Measurements from ENCODE around the gene PNMA1. TPM values are rescaled to one million over a fixed set of nuclear protein-coding genes. Genes with fewer than 3 reads are reported as not detected.

The PNMA1 gene
- total RNA-seq, 1 donor from 2014 or later: 32.7 TPM

DNA sequence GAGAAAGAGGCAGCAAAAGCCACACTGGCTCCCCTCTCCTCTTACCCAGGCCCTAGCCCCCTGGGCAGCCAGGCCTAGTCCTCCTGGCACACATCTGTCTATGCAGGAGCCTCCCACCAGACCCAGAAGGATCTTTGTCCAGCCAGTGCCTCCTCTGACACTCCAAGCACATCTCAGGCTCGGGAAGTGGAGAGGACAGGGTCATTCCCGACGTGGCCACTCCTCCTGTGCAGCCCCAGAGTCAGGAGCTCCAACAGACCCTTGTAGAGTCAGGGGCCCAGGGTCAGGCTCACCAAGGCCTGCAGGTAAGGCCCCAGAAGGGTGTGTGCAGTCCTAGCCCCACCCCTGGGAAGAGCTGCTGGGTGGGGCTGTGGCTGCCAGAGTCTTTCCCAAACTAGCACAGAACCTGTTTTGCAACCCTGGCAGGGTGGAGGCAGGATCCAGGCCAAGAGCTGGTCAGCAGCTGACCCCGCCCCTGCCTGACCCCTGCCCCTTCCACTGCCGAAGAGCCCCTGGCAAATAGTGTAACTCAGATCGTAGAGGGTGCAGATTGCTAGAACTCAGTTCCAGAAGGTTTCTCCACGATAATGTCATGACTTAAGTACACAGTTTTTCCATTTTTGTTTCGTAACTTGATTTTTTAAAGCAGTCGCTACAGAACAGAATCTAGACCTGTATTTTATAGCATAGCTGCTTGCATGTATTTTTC is 26.6 kb upstream of the PNMA1 start:
- Mint-ChIP-seq H3K9me3 (ENCODE audit: unreplicated experiment) (no peaks in the 10 kb centered on the region), H3K36me3 (ENCODE audit: low read depth, unreplicated experiment) (peaks cover 14% of the 10 kb centered on the region), H3K4me1 (ENCODE audit: unreplicated experiment) (peaks cover 59% of the 10 kb centered on the region), H3K27ac (ENCODE audit: unreplicated experiment) (peak overlapping the region; percentile 94), H3K27me3 (ENCODE audit: unreplicated experiment) (peaks cover 14% of the 10 kb centered on the region), H3K4me3 (ENCODE audit: unreplicated experiment) (peak overlapping the region; percentile 56)
- TF ChIP-seq, protein P1, sequence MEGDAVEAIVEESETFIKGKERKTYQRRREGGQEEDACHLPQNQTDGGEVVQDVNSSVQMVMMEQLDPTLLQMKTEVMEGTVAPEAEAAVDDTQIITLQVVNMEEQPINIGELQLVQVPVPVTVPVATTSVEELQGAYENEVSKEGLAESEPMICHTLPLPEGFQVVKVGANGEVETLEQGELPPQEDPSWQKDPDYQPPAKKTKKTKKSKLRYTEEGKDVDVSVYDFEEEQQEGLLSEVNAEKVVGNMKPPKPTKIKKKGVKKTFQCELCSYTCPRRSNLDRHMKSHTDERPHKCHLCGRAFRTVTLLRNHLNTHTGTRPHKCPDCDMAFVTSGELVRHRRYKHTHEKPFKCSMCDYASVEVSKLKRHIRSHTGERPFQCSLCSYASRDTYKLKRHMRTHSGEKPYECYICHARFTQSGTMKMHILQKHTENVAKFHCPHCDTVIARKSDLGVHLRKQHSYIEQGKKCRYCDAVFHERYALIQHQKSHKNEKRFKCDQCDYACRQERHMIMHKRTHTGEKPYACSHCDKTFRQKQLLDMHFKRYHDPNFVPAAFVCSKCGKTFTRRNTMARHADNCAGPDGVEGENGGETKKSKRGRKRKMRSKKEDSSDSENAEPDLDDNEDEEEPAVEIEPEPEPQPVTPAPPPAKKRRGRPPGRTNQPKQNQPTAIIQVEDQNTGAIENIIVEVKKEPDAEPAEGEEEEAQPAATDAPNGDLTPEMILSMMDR (IDR thresholded peaks at IDR 0.05; ENCODE audit: unreplicated experiment): no peak
- DNase-seq (ENCODE audit: low spot score): no peak

DNA sequence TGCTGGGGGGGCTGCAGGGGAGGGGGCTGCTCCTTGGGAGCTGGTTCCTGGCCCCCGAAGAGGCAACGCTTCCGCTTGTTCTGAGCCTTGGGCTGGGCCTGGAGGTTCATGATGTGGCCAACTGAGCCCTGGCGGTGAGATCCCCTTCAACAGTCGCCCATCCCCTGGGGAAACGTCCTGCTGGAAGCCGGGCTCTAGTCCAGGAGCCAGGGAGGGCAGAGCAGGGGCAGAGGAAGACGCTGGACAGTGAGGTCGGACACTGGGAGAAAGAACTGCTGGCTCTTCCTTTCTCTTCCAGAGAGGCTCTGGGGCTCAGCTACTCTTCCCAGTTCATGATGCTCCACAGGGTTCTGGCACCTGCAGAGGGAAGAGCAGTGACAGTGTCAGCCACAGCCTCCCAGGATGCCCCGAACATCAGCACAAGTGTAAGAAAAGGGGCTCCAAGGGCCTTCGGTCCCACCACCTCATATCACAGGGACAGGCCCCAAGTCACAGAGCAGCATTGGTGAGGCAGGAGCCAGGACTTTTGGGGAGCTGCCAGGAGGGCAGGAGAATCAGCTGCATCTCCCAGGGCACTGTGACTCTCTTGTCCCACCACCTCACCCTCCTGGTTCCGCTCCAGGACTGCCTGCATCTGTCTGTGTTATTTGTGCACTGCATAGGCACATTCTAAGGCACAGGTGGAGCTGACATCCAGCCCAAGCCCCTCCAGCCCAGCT is 25.9 kb upstream of the PNMA1 start:
- no peak for DNase-seq (ENCODE audit: low spot score)
- H3K27ac Mint-ChIP-seq (ENCODE audit: unreplicated experiment): peak overlapping the region; percentile 94
- H3K27me3 Mint-ChIP-seq (ENCODE audit: unreplicated experiment): peaks cover 14% of the 10 kb centered on the region
- peaks cover 52% of the 10 kb centered on the region for H3K4me1 Mint-ChIP-seq (ENCODE audit: unreplicated experiment)
- peaks cover 18% of the 10 kb centered on the region for H3K36me3 Mint-ChIP-seq (ENCODE audit: low read depth, unreplicated experiment)
- TF ChIP-seq, protein P1 (IDR thresholded peaks at IDR 0.05; ENCODE audit: unreplicated experiment): no peak
- H3K4me3 Mint-ChIP-seq (ENCODE audit: unreplicated experiment): no peak overlapping the region
- no peaks in the 10 kb centered on the region for H3K9me3 Mint-ChIP-seq (ENCODE audit: unreplicated experiment)

DNA sequence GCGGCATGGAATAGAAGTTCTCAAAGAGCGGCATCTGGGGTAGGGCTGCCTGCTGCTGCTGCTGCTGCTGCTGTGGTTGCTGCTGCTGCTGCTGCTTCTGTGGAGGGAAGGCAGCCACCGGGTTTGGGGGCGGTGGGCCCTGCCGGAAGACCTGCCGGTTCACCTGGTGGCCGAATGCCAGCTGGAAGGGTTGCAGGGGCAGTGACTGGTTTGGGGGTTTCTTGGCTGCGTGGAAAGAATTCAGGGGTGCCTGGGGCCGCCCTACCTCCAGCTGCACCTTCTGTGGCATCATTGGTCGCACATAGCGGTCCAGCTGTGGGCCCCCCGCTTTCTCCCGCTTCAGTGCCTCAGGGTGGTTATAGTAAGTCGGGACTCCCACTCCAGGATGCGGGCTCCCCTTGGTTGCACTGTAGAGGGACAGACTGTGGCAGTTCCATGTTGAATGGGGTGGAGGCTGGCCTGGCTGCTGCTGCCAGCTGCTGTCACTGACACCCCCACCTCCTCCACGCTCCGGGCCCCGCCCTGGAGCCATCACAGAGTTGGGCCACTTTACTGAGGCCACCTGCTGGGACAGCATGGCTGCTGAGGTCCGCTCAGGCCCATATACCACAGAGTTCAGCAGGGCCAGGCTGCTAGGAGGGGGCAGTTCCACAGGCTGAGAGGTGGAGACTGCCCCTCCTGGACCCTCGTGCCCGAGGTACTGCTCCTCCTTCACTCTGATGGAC is 25.2 kb upstream of the PNMA1 start:
- H3K27me3 Mint-ChIP-seq (ENCODE audit: unreplicated experiment): peaks cover 12% of the 10 kb centered on the region
- TF ChIP-seq, protein P1 (IDR thresholded peaks at IDR 0.05; ENCODE audit: unreplicated experiment): no peak
- no peaks in the 10 kb centered on the region for H3K9me3 Mint-ChIP-seq (ENCODE audit: unreplicated experiment)
- peaks cover 24% of the 10 kb centered on the region for H3K36me3 Mint-ChIP-seq (ENCODE audit: low read depth, unreplicated experiment)
- H3K4me3 Mint-ChIP-seq (ENCODE audit: unreplicated experiment): no peak overlapping the region
- H3K4me1 Mint-ChIP-seq (ENCODE audit: unreplicated experiment): peaks cover 44% of the 10 kb centered on the region
- DNase-seq (ENCODE audit: low spot score): no peak
- H3K27ac Mint-ChIP-seq (ENCODE audit: unreplicated experiment): no peak overlapping the region

DNA sequence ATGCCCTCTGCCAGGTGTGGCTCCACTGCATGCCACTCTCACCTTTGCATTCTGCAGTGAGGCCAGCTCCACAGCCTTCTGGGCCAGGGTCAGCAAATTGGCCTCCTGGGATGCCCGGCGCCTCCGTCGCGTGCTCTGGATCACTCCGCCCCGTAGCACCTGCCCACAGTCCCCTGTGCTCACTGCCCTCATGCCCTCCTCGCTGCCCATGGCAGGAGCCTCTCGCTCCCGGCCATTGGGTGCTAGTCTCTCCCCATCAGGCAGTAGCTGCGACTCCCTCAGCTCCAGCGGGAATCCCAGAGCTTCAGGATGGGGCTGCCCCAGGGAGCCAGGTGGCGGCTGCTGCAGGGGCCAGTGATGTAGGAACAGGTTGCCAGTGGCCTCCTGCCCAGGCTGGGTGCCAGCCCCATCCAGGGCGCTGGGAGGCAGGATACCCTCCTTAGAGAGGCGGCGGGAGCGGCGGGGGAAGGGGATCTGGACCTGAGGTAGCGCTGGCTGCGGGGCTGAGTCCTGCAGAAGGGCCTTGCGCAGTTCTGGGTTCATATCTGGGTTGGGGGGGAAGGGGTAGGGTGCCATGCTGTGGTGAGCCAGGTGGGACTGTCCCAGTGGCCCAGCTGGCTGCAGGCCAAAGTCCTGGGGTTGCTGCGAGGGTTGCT is 24.5 kb upstream of the PNMA1 start:
- Mint-ChIP-seq H3K27me3 (ENCODE audit: unreplicated experiment) (peaks cover 10% of the 10 kb centered on the region), H3K4me3 (ENCODE audit: unreplicated experiment) (no peak overlapping the region), H3K4me1 (ENCODE audit: unreplicated experiment) (peaks cover 37% of the 10 kb centered on the region), H3K27ac (ENCODE audit: unreplicated experiment) (no peak overlapping the region), H3K9me3 (ENCODE audit: unreplicated experiment) (no peaks in the 10 kb centered on the region), H3K36me3 (ENCODE audit: low read depth, unreplicated experiment) (peaks cover 24% of the 10 kb centered on the region)
- no peak for DNase-seq (ENCODE audit: low spot score)
- TF ChIP-seq, protein P1 (IDR thresholded peaks at IDR 0.05; ENCODE audit: unreplicated experiment): no peak
